HG03378 (cell line): ENCODE results near the gene YIF1B.

Source experiments
- ATAC-seq: cut with Tn5 transposase; IDR thresholded peaks from one replicate; pipeline ENCODE4 v1.9.1; 2021; ENCODE audit warnings: mild to moderate bottlenecking, moderate library complexity; ENCODE audit not compliant: unreplicated experiment

The YIF1B gene

DNA sequence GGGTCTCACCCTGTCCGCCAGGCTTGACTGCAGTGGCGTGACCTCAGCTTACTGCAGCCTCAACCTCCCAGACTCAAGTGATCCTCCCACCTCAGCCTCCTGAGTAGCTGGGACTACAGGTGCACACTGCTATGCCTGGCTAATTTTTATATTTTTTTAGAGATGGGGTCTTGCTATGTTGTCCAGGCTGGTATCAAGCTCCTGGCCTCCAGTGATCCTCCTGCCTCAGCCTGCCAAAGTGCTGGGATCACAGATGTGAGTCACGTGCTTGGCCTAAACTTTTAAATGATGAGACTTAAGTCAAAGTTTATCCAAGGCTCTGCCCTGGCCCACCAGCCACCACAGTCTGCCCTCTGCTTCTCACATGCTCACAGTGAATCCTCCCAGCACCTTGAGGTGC is 9.5 kb downstream of the YIF1B start:
- no peak for ATAC-seq

DNA sequence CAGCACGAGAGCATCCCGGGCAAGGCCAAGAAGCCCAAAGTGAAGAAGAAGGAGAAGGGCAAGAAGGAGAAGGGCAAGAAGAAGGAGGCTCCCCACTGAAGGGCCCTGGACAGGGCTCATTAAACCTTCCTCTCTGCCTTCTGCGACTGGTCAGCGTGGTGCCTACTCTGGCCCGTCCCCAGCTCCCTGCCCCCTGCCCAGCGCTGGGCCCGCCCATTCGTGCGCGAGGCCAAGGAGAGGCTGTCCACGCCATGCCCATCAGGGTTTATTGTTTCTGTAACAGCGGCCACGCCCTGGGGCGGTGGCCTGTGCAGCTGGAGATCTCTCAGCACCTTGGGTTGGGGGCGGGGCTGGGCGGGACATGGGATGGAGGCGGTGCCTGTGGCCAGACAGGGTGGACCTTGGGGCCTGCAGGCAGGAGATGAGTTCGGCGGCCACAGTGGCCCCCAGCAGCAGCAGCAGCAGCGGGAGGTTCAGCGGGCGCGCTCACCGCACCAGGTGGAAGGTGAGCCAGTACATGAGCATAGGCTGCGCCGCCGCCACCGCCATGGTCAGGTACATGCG is 10.8 kb downstream of the YIF1B start:
- ATAC-seq, result no peak

DNA sequence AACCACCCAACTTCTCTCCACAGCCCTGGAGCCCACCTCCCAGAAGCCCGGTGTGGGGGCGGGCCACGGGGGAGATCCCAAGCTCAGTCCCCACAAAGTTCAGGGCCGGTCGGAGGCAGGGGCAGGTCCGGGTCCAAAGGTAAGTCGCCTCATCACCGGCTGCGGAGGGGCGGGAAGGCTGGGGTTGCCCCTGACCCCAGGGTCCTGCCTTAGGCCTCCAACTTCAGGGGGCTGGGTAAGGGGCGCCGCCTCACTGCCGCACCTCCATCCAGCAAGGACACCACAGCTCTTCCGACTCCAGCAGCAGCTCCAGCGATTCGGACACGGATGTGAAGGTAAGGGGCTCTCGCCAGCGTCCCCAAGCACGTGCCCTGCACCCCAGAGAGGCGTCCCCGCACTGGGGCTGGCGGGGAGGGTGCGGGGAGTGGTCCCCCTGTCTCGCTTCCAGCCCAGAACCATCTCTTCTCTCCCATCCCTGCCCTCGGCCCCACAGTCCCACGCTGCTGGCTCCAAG is 11.3 kb downstream of the YIF1B start:
- no peak for ATAC-seq

DNA sequence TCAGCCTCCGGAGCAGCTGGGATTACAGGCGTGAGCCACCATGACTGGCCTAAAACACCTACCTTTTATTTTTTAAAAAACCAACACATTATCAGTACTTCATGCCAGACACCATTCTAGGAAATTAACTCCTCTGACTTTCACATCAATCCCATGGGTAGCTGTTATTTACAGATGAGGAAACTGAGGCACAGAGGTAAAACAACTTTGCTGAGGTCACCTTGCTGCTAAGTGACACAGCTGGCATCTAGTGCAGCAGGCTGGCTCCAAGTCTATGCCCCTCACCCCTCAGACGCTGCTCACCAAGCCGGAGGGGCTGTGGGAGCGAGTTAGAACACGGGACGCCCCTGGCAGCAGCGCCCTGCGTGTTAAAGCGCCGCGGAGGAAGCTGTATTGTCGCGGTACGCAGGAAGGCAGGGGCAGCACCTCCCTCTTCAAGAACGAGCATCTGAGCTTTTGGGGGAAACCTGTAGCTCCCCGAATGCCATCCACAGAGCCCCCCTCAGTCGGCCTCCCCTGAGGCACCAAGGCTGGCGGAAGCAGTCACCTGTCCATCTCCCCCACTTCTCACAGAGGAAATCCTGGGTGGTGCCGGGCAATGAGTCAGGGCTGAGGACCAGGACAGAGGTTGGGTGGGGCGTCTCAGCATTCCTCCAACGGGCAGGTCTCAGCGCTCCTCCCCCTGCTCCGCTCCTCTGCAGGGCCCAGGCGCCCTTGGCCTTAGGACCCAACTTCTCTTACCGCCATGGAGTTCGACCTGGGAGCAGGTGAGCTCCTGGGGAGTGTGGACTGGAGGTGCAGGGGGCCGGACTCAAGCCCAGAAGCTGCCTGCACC is 12.0 kb downstream of the YIF1B start, which contains the start of gene C19orf33:
Gene C19orf33 (plus strand): TSS at position 735 of the 835 bp plus-strand sequence. CDS start 11 bp downstream, at position 746.
- ATAC-seq, result no peak

DNA sequence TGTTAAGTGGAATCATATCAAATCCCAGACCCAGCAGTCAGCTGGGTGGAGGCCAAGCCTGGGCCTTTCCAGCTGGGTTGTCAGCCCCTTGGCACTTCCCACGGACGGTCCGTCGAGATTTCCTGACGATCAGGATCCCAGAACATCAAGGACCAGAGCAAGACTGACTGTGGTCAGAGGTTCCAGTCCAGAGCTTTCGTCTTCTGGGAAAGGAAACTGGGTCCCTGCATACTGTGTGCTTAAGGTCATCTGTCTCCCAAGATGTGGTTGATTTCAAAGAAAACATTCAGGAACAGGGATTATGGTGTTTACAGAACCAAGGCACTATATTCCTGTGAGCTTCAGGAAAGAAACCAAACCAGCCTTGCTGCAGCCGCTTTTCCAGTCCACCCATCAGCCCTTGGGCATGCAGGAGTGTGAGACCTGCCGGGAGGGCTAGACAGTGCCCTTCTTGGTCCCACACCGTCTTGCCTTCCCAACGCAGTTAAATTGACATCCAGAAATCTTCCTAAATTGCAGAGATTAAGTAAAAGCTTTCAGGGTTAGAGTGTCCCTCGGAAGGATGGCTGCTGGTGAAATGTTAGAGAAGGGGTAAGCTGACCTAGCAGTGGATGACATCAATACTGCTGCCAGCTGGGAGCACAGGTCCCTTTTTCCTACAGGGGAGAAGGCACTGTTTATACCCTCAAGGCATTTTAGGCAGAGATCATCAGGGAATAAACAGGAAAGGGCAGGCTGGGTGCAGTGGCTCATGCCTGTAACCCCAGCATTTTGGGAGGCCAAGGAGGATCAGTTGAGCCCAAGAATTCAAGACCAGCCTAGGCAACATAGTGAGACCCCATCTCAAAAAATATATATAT is 16.7 kb downstream of the YIF1B start:
- ATAC-seq, result no peak

DNA sequence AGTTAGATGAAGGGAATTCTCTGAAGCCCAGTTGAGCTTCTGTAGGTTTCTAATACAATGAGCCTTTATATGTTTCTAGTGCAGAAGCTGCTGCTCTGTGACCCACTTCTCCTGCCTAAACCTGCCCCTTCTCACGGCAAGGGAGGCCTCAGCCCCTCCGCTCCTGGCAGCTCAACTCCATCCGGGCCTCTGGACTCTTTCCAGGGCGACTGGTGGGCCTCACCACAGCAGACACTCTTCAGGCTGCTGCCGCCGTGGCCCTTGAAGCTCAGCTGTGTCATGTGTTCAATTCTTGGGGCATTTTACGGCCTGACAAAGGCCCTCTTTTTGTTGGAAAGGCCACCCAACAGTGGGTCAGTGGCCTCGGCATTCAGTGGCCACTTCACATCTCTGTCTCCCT is 21.7 kb downstream of the YIF1B start:
- no peak for ATAC-seq

DNA sequence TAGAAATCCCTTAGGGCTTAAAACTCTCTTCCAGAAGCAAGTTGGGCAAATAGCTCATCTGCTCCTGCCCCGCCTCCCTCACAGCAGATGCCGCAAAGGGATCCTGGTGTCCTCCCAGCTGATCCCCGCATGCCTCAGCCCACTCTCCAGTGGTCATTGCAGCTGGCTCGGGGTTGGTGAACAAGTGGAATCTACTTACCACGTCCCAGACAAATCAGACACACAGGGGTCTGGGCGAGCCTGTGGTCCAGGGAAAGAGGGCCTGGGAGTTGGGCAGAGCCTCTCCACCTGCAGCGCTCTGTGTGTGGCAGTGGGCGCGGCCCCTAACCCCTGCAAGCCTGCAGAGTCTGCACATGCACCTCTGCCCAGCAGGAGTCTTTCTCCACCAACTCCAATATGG is 22.5 kb downstream of the YIF1B start:
- no peak for ATAC-seq

DNA sequence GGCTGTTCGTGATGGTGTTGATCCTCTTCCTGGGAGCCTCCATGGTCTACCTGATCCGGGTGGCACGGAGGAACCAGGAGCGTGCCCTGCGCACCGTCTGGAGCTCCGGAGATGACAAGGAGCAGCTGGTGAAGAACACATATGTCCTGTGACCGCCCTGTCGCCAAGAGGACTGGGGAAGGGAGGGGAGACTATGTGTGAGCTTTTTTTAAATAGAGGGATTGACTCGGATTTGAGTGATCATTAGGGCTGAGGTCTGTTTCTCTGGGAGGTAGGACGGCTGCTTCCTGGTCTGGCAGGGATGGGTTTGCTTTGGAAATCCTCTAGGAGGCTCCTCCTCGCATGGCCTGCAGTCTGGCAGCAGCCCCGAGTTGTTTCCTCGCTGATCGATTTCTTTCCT is 23.9 kb downstream of the YIF1B start:
- no peak for ATAC-seq

DNA sequence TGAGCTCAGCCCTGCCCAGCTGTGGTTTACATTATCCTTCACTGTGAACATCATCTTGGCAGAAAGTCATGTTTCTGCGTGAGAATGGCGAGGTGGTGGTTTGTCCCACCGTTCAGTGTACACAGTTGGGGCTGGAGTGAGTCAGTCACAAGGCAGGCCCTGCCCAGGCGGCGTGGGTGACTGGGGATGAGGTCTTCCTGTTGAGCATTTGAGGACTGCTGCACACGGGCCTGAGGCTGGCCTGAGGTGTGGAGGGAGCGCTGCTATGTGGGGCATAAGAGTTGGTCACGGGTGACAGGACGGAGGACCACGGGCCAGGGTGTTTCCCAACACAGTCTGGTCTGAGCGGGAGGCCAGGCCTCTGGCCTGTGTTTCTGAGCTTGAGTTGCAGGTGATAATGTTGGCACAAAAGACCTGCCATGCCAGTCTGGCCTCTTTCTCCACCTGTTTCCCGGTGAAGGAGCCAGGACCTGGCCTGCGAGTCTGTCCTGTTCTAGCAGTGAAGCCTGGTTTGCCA is 25.1 kb downstream of the YIF1B start:
- no peak for ATAC-seq

DNA sequence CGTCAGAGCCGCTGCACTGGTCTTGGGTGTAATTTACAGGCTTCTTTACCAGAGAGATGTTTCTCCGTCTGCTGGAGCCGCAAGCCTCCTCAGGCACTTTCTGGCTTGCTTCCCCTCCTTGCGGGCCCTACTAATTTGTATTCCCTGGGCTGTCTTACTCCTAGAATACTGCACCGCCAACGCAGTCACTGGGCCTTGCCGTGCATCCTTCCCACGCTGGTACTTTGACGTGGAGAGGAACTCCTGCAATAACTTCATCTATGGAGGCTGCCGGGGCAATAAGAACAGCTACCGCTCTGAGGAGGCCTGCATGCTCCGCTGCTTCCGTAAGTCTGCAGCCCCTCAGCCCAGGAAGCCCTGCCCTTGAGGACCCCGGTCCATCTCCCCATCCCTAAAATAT is 25.8 kb downstream of the YIF1B start:
- no peak for ATAC-seq

DNA sequence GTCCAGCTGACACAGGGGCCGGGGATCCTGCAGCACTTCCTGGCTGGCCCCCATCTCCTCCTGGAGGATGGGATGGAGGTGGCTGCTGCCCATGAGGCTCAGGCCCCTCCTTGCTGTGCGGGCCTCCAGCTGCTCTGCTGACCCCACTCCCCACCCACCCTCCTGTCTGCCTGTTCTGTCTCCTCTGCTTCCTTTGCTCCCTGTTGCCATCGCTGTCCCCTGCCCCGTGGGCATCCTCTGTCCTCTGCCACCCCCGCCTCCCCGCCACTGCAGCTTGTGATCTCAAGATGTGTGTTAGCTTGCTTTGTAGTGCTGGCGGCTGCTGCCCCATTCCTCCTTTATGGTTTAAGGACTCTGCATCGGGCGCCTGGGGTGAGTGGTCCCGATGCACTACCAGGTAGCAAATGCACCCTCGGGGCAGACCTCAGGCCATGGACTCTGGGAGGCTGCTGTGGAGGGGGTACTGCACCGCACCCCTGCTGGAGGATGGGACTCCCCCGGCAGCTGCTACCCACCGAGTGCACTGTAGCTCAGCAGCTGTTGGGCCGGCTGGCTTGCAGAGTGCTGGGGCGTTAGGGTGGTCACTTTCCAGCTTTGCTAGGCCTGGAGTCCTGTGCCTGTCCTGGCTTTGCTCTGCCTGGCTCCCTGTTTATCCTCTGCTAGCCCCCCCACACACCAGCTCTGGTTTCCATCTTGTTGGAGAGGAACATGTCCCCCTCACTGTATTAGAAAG is 27.5 kb downstream of the YIF1B start:
- ATAC-seq, result no peak

DNA sequence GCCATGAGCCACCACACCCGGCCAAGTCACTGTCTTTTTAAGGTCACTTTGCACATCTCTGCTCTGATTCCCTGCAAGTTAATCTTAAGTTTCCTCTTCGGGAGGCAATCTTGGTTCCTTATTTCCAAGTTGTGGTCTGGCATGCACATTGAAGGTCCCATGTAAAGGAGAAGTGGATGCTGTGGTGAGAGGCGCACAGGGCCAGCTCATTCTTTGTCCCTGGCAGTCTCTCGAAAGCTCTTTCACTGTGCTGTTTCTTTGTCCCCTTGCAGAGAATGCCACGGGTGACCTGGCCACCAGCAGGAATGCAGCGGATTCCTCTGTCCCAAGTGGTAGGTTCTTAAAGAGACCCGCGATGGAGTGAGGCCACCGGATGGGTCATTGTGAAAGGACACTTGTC is 28.1 kb downstream of the YIF1B start:
- no peak for ATAC-seq

DNA sequence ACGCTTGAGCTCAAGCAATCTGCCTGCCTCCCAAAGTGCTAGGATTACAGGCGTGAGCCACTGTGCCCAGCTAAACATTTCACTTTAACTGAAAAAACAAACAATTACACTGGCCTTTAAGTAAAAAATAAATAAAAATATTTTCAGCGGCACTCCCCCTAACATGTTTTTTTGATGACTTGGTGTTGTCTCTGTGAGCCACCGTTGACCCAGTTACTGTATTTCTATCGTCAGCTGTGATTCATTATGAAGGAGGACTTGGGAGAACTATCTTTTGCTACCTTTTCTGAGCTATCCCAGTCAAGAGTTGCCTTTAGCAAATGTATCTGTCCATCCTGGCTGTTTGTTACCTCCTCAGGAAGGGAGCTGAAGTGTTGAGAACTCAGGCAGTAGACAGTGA is 30.2 kb downstream of the YIF1B start:
- no peak for ATAC-seq

DNA sequence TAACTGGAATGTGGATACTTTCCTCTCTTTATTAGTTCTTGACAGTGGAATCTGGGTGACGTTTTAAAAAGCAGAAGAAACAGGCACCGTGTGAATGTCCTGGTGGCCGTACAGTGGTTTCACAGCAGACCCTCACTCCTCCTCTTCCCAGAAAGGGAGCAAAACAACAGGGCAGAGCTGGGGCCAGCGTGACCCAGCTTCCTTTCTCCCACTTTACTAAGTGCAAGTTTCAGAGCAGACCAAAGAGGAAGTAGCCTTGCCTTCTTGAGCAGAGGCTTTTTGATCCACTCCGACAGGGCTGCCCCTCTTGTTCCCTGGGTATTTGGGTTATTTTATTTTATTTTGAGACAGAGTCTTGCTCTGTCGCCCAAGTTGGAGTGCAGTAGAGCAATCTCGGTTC is 31.3 kb downstream of the YIF1B start:
- no peak for ATAC-seq

DNA sequence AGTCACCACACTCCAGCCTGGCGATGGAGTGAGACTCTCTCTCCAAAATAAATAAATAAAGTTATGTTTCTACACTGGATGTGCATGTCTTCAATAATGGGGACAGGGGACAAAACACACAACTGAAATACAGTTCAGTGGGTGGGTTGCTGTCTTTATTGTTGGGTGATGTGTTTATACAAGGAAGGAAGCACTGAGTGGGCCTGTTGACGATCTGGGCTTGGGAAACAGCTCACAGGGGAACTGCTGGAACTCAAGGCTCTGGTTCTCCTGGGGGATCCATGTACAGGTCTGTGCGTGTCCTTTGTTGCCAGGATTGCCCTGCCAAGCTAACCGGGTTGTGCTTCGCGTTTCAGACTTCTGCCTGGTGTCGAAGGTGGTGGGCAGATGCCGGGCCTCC is 32.5 kb downstream of the YIF1B start:
- ATAC-seq, result no peak

DNA sequence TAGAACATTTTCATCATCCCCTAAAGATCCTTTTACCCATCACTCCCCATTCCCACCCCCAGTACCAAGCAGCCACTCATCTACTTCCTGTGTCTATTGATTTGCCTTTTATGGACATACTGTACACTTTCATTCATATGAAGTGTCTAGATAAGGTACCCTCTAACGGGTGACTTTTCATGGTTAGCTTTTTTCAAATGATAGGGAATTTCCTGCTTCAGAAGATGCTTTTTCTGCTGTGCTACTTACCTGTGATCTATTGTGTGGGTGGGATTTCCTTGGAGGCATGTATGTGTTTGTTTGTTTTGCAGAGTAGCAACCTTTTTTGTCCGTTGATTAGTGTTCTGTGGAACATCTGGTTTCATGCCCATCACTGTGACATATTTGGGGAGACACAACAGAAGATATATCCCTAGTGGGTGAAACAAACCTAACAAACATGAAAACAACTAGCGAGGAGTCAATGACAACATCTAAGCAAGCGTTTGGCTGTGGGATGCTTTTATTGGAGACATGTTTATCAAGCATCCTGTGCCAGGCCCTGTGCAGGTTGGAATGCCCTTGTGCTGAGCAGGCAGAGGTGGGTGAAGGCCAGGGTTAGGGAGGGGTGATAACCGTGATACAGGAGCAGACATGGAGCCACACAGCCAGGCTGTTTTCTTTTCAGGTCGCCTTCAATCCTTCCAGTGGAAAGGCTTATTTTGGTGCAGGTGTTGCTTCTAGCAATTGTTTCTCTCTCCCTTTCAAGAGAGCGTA is 33.8 kb downstream of the YIF1B start:
- no peak for ATAC-seq

DNA sequence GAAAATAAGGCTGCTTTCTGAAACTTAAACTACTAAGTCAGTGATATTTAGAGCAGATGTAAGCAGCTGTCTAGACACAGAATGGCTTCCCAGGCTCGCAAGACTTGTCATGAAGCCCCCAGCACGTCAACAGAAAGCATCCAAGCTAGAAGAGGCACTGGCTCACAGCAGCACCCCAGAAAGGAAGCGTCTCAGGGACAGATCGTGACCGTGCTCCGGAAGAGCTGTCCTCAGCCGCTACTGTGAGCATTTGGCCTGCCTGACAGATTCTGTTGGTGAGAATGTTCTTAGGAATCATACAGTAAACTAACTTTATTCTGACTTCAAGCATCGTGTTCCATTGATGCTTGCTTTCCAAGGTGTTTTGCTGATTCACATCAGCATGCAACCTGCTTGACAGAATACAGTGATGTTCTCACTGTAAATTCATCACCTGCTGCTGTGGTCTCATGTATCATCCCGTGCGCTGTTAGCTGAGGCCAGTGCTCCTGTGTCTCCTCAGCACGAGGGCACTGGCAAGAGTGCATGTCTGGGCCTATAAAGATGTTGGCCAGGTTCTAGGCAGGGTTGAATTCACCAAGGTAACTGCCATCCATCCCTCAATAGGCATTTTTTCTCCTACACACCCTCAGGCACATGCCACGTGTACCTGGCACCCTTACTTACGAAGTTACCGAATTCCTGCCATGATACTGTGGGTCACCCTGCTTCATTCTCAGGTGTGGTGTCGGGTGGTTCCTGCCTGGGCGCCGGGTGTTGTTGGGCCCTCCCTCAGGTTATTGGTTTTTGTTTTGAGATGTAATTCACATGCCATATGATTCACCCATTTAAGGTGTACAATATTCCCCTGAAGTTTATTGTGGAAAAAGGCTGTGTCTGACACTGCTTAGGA is 35.5 kb downstream of the YIF1B start:
- no peak for ATAC-seq

DNA sequence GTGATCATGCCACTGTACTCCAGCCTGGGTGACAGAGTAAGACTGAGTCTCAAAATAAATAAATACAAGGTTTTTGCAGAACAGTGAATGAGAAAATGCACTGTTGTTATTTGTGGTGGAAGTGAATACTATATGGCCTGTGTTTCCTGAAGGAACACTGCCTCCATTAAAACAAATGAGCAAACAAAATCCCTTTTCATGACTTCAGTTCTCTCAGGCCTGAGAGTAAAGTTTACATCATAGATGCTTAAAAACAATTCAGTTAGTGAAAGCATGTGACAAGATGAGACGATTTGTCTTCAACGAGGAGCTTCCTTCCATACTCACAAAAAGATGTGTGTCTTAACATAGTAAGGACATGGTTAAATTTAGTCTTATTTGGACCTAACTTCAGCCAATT is 37.0 kb downstream of the YIF1B start:
- ATAC-seq, result no peak
